Smooth muscle cell (in vitro differentiated cells): Measurements from ENCODE around the gene FUT6. TPM values are rescaled to one million over a fixed set of nuclear protein-coding genes. Genes with fewer than 3 reads are reported as not detected.
"Not testable (repeated sequence)": the region's sequence is repeated elsewhere in the genome, so short reads cannot be mapped to it uniquely, and the experiment has no call there.

Experiments
- DNase-seq: peaks from one replicate; lab custom pipeline; 2025; ENCODE audit not compliant: unreplicated experiment; lab: John Stamatoyannopoulos, UW
- H2AFZ ChIP-seq: fragments of 200-600 bp; sonication (generic); 2 replicates; pipeline ENCODE4 v1.6.0; 2016; ENCODE audit warnings: antibody characterized with exemption, low read depth, mild to moderate bottlenecking
- H3F3A ChIP-seq: fragments of 200-600 bp; sonication (generic); 2 replicates; pipeline ENCODE4 v1.6.0; 2017; ENCODE audit warnings: antibody characterized with exemption, low read depth
- H3K27ac ChIP-seq: fragments of 200-600 bp; sonication (generic); 2 replicates; pipeline ENCODE4 v1.5.1; 2016; ENCODE audit warnings: low read depth, mild to moderate bottlenecking
- H3K27me3 ChIP-seq: fragments of 200-600 bp; sonication (generic); 2 replicates; pipeline ENCODE4 v1.6.1; 2016; ENCODE audit warnings: low read depth, mild to moderate bottlenecking
- H3K36me3 ChIP-seq: fragments of 200-600 bp; sonication (generic); 2 replicates; pipeline ENCODE4 v1.5.1; 2016; ENCODE audit warnings: low read depth
- H3K4me1 ChIP-seq: fragments of 200-600 bp; sonication (generic); 2 replicates; pipeline ENCODE4 v1.5.1; 2016; ENCODE audit warnings: low read depth
- H3K4me2 ChIP-seq: fragments of 200-600 bp; sonication (generic); 2 replicates; pipeline ENCODE4 v1.6.0; 2016; ENCODE audit warnings: mild to moderate bottlenecking
- H3K4me3 ChIP-seq: fragments of 200-600 bp; sonication (generic); 2 replicates; pipeline ENCODE4 v1.5.1; 2016; ENCODE audit warnings: mild to moderate bottlenecking
- H3K79me2 ChIP-seq: fragments of 200-600 bp; sonication (generic); 2 replicates; pipeline ENCODE4 v1.6.0; 2016; ENCODE audit warnings: low read depth, mild to moderate bottlenecking
- H3K9ac ChIP-seq: fragments of 200-600 bp; sonication (generic); 2 replicates; pipeline ENCODE4 v1.6.0; 2016; ENCODE audit warnings: low read depth
- H3K9me3 ChIP-seq: fragments of 200-600 bp; sonication (generic); replicated peaks from 2 replicates; pipeline ENCODE4 v1.5.1; 2016; ENCODE audit warnings: low read depth
- H4K20me1 ChIP-seq: fragments of 200-600 bp; sonication (generic); 2 replicates; pipeline ENCODE4 v1.6.0; 2016; ENCODE audit warnings: low read depth
- CTCF ChIP-seq: fragments of 200-600 bp; sonication (generic); IDR thresholded peaks from 2 replicates; pipeline ENCODE4 v1.5.1; 2017; ENCODE audit warnings: borderline replicate concordance, mild to moderate bottlenecking, antibody characterized with exemption; ENCODE audit not compliant: insufficient read depth, poor library complexity, severe bottlenecking
- WGBS: methylation state at CpG from one replicate; pipeline ENCODE4 v1.1.7; 2016; ENCODE audit warnings: low lambda C conversion rate; 5-methylcytosine and 5-hydroxymethylcytosine counted together
- polyA plus RNA-seq: library from polyadenylated mRNA; unstranded; fragments of >200 nt; fragmentation: Nextera tagmentation; extraction: Ambion mirVana; gene quantifications from 2 replicates; pipeline ENCODE4 v1.2.1, GENCODE V29; 2016
- total RNA-seq: library from RNA; depleted of rRNA; stranded (reverse); fragments of >200 nt; gene quantifications from 2 replicates; pipeline ENCODE4 v1.2.3, GENCODE V29; 2014

Gene FUT6
- total and polyA plus RNA-seq, 2 experiments from 2014 or later, result not detected

- Histone ChIP-seq H3K4me3 (no peak within 1 kb of the TSS), H3K27ac (no peak within 1 kb of the TSS), H2AFZ (no peak within 1 kb of the TSS), H3K27me3 (peaks cover 6% of the 10 kb centered on the region), H3K79me2 (no peaks in the 10 kb centered on the region), H3K36me3 (no peaks in the 10 kb centered on the region), H3K9ac (no peak within 1 kb of the TSS), H4K20me1 (no peaks in the 10 kb centered on the region), H3F3A (no peaks in the 10 kb centered on the region), H3K4me1 (peaks cover 4% of the 10 kb centered on the region), H3K9me3 (no peaks in the 10 kb centered on the region), H3K4me2 (no peak within 1 kb of the TSS)
- no peak for TF ChIP-seq CTCF
- DNase-seq, result no peak
- 91% methylated on average over 10 of the region's 10 CpGs for WGBS
Measured at GRCh38 chr19:5851302-5851701, 11.8 kb upstream of the FUT6 start, which contains the start of gene FUT3. Gene FUT3 (minus strand): TSS chr19:5851449.

GRCh38 chr19:5850743-5851293 lies 11.3 kb upstream of the FUT6 start:
- no peak for DNase-seq
- Histone ChIP-seq H3K27ac (no peak overlapping the region), H3K4me3 (no peak overlapping the region), H2AFZ (no peak overlapping the region), H3F3A (no peaks in the 10 kb centered on the region), H3K9ac (no peak overlapping the region), H3K27me3 (peaks cover 2% of the 10 kb centered on the region), H3K79me2 (no peaks in the 10 kb centered on the region), H3K4me2 (no peak overlapping the region), H3K9me3 (no peaks in the 10 kb centered on the region), H4K20me1 (no peaks in the 10 kb centered on the region), H3K36me3 (no peaks in the 10 kb centered on the region), H3K4me1 (peaks cover 4% of the 10 kb centered on the region)
- no peak for TF ChIP-seq CTCF
- 72% methylated on average over 5 of the region's 5 CpGs for WGBS

- H3K36me3 ChIP-seq, result no peaks in the 10 kb centered on the region
- no peaks in the 10 kb centered on the region for H3K9me3 ChIP-seq
- no peaks in the 10 kb centered on the region for H3K79me2 ChIP-seq
- no peaks in the 10 kb centered on the region for H3K4me1 ChIP-seq
- no peaks in the 10 kb centered on the region for H4K20me1 ChIP-seq
- no peak overlapping the region for H3K4me2 ChIP-seq
- no peak overlapping the region for H3K4me3 ChIP-seq
- no peak overlapping the region for H2AFZ ChIP-seq
- H3K27me3 ChIP-seq, result no peaks in the 10 kb centered on the region
- no peak for DNase-seq
- H3F3A ChIP-seq, result no peaks in the 10 kb centered on the region
- no peak for TF ChIP-seq CTCF
- WGBS, result 89% methylated on average over 6 of the region's 6 CpGs
- H3K9ac ChIP-seq, result no peak overlapping the region
- no peak overlapping the region for H3K27ac ChIP-seq
Measured at GRCh38 chr19:5850189-5850588, 10.7 kb upstream of the FUT6 start.

GRCh38 chr19:5848621-5849020 lies 9.1 kb upstream of the FUT6 start:
- H3K27me3 ChIP-seq, H3K4me1 ChIP-seq, H3F3A ChIP-seq, H3K36me3 ChIP-seq, H3K9me3 ChIP-seq, H3K9ac ChIP-seq, H3K4me3 ChIP-seq, DNase-seq, H4K20me1 ChIP-seq, H2AFZ ChIP-seq, H3K27ac ChIP-seq, H3K79me2 ChIP-seq, H3K4me2 ChIP-seq: not testable (repeated sequence)
- WGBS, result 81% methylated on average over 5 of the region's 5 CpGs

- H3K9me3 ChIP-seq, H3K9ac ChIP-seq, H2AFZ ChIP-seq, H3K79me2 ChIP-seq, H3K27ac ChIP-seq, H3K36me3 ChIP-seq, H3K4me1 ChIP-seq, H3F3A ChIP-seq, H4K20me1 ChIP-seq, H3K4me2 ChIP-seq, H3K4me3 ChIP-seq, H3K27me3 ChIP-seq, DNase-seq: not testable (repeated sequence)
- 87% methylated on average over 10 of the region's 10 CpGs for WGBS
Measured at GRCh38 chr19:5847846-5848245, 8.3 kb upstream of the FUT6 start.
